Brain microvascular endothelial cell (primary cell): ENCODE measurements around the gene PALLD.
"Not testable (repeated sequence)": the region's sequence is repeated elsewhere in the genome, so short reads cannot be mapped to it uniquely, and the experiment has no call there.

Experiments used
- DNase-seq: peaks from one replicate; pipeline ENCODE4 v3.0.0-alpha.2; 2020
- H3K27ac ChIP-seq: fragments of 250-450 bp; sonication (Bioruptor Pico); 2 replicates; pipeline ENCODE4 v1.5.1; 2020; ENCODE audit warnings: mild to moderate bottlenecking, moderate library complexity
- H3K27me3 ChIP-seq: fragments of 250-450 bp; sonication (Bioruptor Pico); replicated peaks from 2 replicates; pipeline ENCODE4 v1.5.1; 2020; ENCODE audit warnings: mild to moderate bottlenecking
- H3K36me3 ChIP-seq: fragments of 250-450 bp; sonication (Bioruptor Pico); replicated peaks from 2 replicates; pipeline ENCODE4 v1.5.1; 2020; ENCODE audit warnings: mild to moderate bottlenecking
- H3K4me3 ChIP-seq: 2 replicates; pipeline ENCODE4 v1.5.1; 2011; ENCODE audit warnings: low read depth, mild to moderate bottlenecking, control low read depth, low read length, moderate library complexity
- CTCF ChIP-seq: IDR thresholded peaks from 2 replicates; pipeline ENCODE4 v1.5.1; 2011; ENCODE audit warnings: low read depth, mild to moderate bottlenecking, moderate library complexity, low read length, control low read depth, inconsistent platforms; ENCODE audit errors: missing control alignments
- in situ Hi-C: cut with HindIII; loops from 2 replicates; pipeline ENCODE4 v1.10.0; 2017; ENCODE audit warnings: low sequenced_read_pairs, low pct_ligation_motif_present

Gene PALLD

GRCh38 chr4:168695288-168695687, 198.4 kb downstream of the PALLD start:
- DNase-seq, result no peak
- TF ChIP-seq CTCF, result no peak
- in situ Hi-C loops, result no loop called here
- H3K27ac ChIP-seq, result peak overlapping the region; percentile 58
- H3K27me3 ChIP-seq, result no peaks in the 10 kb centered on the region
- no peak overlapping the region for H3K4me3 ChIP-seq
- H3K36me3 ChIP-seq, result no peaks in the 10 kb centered on the region

- no peak overlapping the region for H3K27ac ChIP-seq
- H3K4me3 ChIP-seq, result no peak overlapping the region
- TF ChIP-seq CTCF, result no peak
- no peak for DNase-seq
- H3K36me3 ChIP-seq, result no peaks in the 10 kb centered on the region
- no peaks in the 10 kb centered on the region for H3K27me3 ChIP-seq
- in situ Hi-C loops, result no loop called here
Observed at GRCh38 chr4:168696280-168696679, 199.4 kb downstream of the PALLD start.

GRCh38 chr4:168696826-168697225, 200.0 kb downstream of the PALLD start:
- Histone ChIP-seq H3K4me3 (no peak overlapping the region), H3K27ac (no peak overlapping the region), H3K36me3 (no peaks in the 10 kb centered on the region), H3K27me3 (no peaks in the 10 kb centered on the region)
- no peak for DNase-seq
- in situ Hi-C loops, result no loop called here
- TF ChIP-seq CTCF, result no peak

- Histone ChIP-seq H3K4me3 (no peak overlapping the region), H3K27me3 (no peaks in the 10 kb centered on the region), H3K36me3 (no peaks in the 10 kb centered on the region), H3K27ac (no peak overlapping the region)
- DNase-seq, result no peak
- TF ChIP-seq CTCF, result no peak
- in situ Hi-C loops, result no loop called here
Observed at GRCh38 chr4:168699224-168699878, 202.5 kb downstream of the PALLD start.

- Histone ChIP-seq H3K27me3 (no peaks in the 10 kb centered on the region), H3K36me3 (no peaks in the 10 kb centered on the region), H3K27ac (no peak overlapping the region), H3K4me3 (no peak overlapping the region)
- in situ Hi-C loops, result no loop called here
- no peak for TF ChIP-seq CTCF
- no peak for DNase-seq
Observed at GRCh38 chr4:168701061-168701460, 204.2 kb downstream of the PALLD start.

GRCh38 chr4:168702581-168703087, 205.8 kb downstream of the PALLD start:
- H3K27ac ChIP-seq, H3K36me3 ChIP-seq, H3K27me3 ChIP-seq, in situ Hi-C loops, DNase-seq, H3K4me3 ChIP-seq: not testable (repeated sequence)
